ENCODE data around the gene CETN1.

Gene CETN1

DNA sequence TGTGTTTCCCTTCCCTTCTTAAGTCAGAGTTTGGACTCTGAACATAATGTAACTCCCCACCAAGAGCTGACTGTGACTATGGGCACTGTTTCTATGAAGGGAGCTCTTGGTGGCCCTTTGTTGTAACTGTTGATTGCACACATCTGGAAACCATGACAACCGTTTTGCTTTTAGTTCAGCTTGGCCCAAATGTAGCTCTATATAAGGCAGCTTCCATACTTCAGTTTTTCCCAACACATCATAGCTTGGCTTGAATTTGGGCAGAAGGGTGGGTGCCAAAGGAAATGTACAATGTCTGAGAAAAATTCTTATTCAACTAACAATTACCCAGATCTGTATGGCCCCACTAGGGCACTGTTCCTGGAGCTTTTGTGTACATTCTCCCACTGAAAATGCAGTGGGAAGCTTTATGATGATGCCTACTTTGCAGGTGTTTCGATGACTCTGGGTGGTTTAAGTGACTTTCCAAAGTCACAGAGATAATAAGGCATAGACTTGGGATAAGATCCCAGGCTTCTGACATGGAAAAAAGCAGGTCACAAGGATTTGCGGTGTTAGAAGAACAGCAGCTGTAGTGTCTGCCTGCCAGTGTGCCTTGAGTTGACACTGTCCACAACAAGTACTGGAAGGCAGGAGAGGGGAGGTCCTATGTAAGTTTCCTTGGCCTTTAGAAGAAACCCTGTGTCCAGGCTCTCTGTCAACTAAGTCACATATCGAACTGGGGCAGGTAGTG lies 2.4 kb upstream of the CETN1 start:
- DNase-seq = no peak

DNA sequence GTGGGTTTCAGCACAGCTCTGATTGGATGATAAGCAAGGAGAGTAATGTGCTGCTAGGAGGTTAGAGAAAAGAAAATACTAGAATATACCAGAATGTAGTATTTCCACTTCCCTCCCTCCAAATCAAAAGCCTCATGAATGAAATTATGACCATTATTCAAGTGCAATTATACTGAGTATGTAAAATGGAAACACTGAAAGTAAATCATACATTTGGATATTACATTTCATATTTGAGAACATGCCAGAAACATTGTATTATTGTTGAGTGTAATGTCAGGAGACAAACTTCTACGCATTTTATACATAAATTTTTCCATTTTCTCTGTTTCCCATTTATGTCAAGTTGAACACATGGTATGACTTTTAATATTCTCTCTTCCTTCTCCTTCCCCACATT lies 942 bp upstream of the CETN1 start:
- no peak for DNase-seq

DNA sequence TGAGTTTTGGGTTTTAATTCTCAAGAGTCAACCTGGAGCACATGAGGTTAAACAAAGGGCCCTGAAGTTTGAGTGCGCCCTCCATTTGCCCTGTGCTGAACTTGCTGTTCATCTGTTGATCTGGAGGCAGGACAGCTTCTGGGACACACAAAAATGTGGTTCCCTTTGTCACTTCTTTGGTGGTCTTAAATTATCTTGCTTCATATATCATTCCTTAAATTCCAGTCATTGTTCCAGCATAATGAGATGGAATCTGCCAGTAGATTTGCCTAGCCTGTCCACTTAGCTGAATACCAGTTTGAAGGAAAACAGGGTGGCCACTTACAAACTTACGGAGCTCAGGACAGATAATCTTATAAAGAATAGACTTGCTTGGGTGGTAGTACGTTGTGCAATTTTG lies 916 bp downstream of the CETN1 start:
- no peak for DNase-seq

DNA sequence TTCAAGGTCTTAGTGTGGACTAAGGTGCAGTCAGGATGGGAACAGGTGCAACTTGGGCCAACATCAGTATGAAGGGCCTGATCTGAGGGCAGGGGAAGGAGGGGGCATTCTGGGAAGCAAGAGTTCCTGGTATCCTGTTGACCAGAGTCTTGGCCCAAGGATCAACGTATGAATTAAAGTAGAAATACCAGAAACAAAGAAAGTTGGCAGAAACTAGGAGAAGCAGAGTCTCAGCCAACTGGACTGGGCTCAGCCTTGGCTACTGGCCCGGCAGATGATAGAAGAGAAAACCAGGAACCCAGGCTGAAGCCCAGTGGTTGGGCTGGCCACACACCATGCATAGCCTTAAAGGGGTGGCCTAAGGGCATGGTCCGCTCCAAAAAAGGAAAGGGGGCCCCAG lies 2.3 kb downstream of the CETN1 start:
- DNase-seq = no peak

- DNase-seq = no peak
These were observed 14.9 kb downstream of the CETN1 start for GRCh38 chr18:595068-595467.

GRCh38 chr18:595571-595970 lies 15.4 kb downstream of the CETN1 start:
- DNase-seq = no peak

DNA sequence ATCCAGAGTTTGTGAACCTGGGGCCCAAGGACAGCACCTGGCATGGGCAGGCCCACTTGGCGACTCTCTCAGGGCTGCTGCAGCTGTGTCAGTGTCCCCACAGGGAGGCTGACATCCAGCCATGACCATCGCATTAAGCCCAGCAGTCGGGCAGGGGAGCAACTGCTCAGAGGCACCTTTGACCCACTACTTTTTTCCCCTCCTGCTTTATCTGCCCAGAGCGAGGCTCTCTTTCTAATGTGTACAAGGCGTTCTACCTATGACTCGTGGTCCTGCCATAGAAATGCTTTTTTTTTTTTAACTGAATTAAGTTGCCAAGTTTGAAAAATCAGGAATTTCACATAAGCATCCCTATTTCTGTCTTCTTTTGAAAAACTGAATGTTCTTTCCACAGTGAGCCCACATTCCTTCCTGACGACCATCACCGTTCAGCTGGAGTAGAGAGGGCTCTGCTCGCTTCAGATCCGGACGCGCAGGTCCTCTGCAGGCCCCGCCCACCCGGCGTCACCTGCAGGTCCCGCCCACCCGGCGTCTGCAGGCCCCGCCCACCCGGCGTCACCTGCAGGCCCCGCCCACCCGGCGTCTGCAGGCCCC lies 16.2 kb downstream of the CETN1 start:
- peak; percentile 69 for DNase-seq

GRCh38 chr18:598124-598589 lies 18.0 kb downstream of the CETN1 start:
- DNase-seq = no peak

DNA sequence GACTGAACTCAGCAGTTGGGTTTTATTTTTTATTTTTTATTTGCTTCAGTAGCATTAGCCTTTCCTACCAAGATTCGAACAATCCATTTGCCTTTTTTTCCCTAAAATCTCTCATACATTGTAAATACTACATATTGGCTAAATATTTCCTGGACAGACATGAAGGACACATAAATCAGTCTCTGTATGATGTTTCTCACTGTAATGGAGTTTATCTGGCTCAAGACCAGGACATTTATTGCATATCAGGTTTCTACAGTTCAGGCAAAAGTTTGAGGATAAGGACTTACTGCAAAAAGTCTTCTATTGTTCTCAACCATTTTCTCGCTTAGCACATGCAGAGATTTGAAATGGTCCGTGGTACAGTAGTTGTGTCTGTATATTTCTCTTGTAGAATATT lies 19.9 kb downstream of the CETN1 start:
- DNase-seq = no peak

- no peak for DNase-seq
These were observed 24.6 kb downstream of the CETN1 start for GRCh38 chr18:604771-605170.

DNA sequence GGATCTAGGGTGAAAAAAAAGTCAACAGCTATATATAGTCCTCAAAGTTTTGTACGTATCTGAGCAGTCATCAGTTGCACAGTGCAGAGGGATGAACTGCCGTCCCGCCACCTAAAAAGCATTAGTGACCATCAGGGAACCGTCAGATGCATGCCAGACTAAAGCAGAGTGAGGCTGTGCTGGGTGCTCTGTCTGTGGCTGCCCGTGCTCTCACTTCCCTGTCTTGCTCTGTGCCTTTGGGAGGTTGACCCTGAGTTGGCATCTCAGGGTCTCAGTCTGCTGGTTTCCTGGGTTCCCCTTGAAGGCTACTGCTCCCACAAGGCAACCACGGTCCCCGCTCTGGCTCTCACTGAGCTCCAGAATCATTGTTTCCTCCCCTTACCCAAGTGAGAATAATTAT lies 27.8 kb downstream of the CETN1 start:
- no peak for DNase-seq

GRCh38 chr18:610214-610928 lies 30.2 kb downstream of the CETN1 start:
- DNase-seq = no peak

DNA sequence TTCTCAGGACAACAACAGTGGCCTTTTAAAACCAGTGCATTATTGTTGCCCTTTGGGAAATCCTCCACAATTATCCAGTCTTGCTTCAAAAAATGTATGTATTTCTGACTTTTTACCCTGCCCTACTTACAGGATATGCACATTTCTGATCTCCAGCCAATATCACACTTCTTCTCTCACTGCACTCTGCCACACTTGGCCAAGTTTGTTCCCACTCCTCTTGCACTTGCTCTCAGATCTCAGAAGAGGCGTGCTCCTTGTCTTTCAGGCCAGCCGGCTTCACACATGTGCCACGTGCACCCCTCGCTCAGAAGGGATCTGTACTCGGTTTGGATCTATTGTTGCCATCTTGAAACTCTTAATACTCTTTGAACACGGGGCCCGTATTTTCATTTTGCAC lies 32.0 kb downstream of the CETN1 start:
- no peak for DNase-seq

- no peak for DNase-seq
These were observed 34.0 kb downstream of the CETN1 start for GRCh38 chr18:614193-614592.

- DNase-seq = no peak
These were observed 34.9 kb downstream of the CETN1 start for GRCh38 chr18:615092-615521.

DNA sequence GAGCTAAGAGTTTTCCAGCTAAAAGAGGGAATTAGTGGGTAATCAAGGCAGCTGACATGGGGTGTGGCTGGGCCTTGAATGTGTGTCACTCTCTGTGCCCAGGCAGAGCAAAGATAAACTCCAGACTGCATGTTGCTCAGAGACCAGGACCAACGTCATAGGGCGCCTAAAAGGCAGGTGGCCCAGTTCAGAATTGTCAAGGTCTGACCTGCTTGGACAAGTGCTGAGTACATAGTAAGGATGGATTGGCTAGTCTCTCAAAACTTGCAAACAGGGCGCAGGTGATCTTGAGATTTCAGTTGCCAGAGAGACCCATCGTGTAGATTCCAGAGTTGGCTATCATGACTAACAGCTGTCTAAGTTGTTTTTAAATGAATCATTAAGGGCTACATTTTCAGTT lies 35.6 kb downstream of the CETN1 start:
- no peak for DNase-seq

DNA sequence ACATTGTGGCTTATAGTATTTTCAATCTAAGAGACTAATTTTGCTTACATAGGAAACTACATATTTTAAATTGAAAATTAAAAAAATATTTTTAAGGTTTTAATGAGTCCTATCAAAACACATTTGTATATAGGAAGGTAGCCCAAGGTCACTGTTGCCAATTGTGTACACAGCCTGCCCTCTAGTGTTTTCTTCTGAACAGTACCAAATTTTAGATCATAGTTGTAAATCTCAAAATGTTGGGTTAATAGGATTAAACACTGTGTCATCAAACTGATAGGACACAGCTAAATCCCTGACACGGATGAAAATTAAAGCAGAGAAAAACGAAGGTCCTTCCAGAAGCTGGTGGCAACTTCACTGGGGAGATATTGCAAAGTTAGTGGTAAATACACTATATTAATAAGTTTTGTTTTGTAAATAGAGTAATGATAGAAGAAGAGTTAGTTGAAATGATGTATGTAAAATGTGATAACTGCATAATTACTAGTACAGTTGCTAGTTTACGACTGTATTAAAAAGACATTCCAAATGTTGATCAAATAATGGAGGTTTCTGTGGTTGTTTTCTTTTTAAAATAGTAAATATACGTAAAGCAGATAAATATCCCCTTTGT lies 36.3 kb downstream of the CETN1 start:
- no peak for DNase-seq

DNA sequence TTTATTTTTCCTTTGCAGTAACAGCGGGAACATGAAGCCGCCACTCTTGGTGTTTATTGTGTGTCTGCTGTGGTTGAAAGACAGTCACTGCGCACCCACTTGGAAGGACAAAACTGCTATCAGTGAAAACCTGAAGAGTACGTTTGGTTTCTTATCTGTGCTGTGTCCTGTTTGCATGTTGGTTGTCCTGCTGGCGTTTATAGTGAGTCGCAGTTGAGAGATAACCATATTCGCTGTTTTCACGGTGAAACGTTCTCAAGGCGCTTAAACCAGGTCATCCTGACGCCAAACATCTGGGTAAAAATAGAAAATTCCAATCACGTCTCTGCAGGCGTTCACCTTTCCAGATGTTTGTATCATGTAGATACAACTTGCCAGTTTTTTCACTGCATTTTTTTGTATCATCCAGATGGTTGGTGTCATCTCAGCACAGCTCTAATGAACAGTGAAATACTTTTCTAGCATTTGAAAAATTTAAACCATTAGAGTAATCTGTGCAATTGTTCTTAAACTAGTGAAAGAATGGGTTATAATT lies 37.9 kb downstream of the CETN1 start:
- no peak for DNase-seq

- no peak for DNase-seq
These were observed 38.4 kb downstream of the CETN1 start for GRCh38 chr18:618618-619017.

DNA sequence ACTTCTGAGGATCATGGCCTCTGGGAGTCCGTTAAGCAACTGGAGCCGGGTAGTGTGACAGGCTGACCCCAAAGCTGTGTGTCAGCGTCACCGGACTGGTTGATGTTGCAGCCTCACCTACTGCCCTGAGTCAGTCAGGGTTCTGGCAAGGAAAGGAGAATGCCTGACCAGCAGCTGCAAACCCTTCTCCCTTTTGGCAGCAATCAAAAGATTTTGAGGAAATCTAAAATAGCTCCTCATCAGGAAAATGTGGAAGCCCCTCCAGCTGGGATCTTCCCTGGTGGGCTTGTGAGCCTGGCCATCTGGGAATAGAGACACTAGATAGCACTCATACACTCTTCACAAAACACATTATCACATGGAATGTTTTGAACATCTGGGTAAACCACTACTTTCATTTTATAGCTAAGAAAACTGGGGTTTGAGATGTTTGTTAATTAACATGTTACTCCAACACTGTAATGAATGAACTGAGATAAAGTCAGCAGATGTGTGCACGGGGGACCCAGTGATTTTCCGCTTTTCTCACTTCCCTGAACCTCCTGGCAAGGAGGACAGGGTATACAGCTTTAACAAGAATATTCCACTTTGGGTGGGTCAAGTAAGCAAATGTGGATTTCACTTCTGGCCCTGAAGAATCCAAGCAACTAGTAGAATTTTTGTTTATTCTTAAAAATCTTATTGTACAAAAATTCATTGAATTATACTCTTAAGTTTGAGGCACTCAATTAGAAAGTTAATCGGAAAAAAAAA lies 41.3 kb downstream of the CETN1 start:
- no peak for DNase-seq

DNA sequence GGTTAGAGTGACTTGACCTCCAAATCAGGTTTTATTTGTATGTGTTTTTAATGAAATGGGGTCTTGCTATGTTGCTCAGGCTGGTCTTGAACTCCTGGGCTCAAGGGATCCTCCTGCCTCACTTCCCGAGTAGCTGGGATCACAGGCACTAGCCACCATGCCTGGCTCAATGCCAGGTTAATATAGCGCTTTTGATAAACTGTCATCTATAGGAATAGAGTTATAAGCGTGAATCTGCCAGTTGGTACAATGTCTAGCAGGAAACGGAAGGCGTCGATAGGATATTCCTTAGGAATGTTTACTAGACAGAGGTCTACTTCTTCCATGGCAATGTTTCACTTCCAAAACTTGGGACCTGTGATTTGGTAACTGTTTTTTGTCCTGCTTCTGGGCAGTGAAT lies 42.1 kb downstream of the CETN1 start:
- DNase-seq = no peak

- peak; percentile 61 for DNase-seq
These were observed 43.8 kb downstream of the CETN1 start for GRCh38 chr18:623761-624620.

Data from CD4-positive, alpha-beta T cell treated with Interleukin-6 for 4 hours (primary cell).